HepG2 (cell line): ENCODE data around the gene DHX34. TPM values are rescaled to one million over a fixed set of nuclear protein-coding genes. Genes with fewer than 3 reads are reported as not detected.

ENCODE experiments used
- CHD4 ChIP-seq: fragments of 200-600 bp; sonication (generic); IDR thresholded peaks from 2 replicates; pipeline ENCODE4 v1.7.0; 2017; ENCODE audit warnings: mild to moderate bottlenecking, low read length, borderline replicate concordance
- EED ChIP-seq: sonication (generic); formaldehyde crosslinking; IDR thresholded peaks from 2 replicates; pipeline ENCODE4 v1.5.0; 2020; ENCODE audit warnings: mild to moderate bottlenecking, missing genetic modification reagents
- GZF1 ChIP-seq: sonication (generic); formaldehyde crosslinking; IDR thresholded peaks from 2 replicates; pipeline ENCODE4 v1.5.1; 2020; ENCODE audit warnings: mild to moderate bottlenecking, missing genetic modification reagents
- KAT7 ChIP-seq: IDR thresholded peaks from 2 replicates; pipeline ENCODE4 v1.6.1; 2018; ENCODE audit warnings: borderline replicate concordance, missing compliant biosample characterization
- KAT8 ChIP-seq: IDR thresholded peaks from 2 replicates; pipeline ENCODE4 v1.6.1; 2016; ENCODE audit warnings: missing genetic modification reagents, missing compliant biosample characterization
- MIER3 ChIP-seq: IDR thresholded peaks from 2 replicates; pipeline ENCODE4 v1.6.1; 2016; ENCODE audit warnings: missing compliant biosample characterization, borderline replicate concordance
- MTA3 ChIP-seq: sonication (generic); formaldehyde crosslinking; IDR thresholded peaks from 2 replicates; pipeline ENCODE4 v1.4.0; 2020; ENCODE audit warnings: missing genetic modification reagents
- MYNN ChIP-seq: sonication (generic); formaldehyde crosslinking; IDR thresholded peaks from 2 replicates; pipeline ENCODE4 v1.4.0; 2020; ENCODE audit warnings: mild to moderate bottlenecking, low read depth, missing genetic modification reagents
- NR2F6 ChIP-seq, 2 experiments: IDR thresholded peaks; 2 replicates each; pipeline ENCODE4 v1.6.1; 2016; ENCODE audit warnings: antibody characterized with exemption in 1 of 2, mild to moderate bottlenecking in 1 of 2
- SAP130 ChIP-seq: IDR thresholded peaks from 2 replicates; pipeline ENCODE4 v1.6.1; 2016; ENCODE audit warnings: low read depth
- SCMH1 ChIP-seq: sonication (generic); formaldehyde crosslinking; IDR thresholded peaks from 2 replicates; pipeline ENCODE4 v1.9.0; 2021; ENCODE audit warnings: missing genetic modification reagents, mild to moderate bottlenecking, borderline replicate concordance
- TBL1XR1 ChIP-seq: fragments of 150-350 bp; IDR thresholded peaks from 2 replicates; pipeline ENCODE4 v1.6.1; 2014; ENCODE audit warnings: borderline replicate concordance, low read length; ENCODE audit not compliant: partially characterized antibody
- ZNF101 ChIP-seq: sonication (generic); formaldehyde crosslinking; IDR thresholded peaks from 2 replicates; pipeline ENCODE4 v1.4.0; 2020; ENCODE audit warnings: mild to moderate bottlenecking, low read depth, missing genetic modification reagents, borderline replicate concordance
- ZNF20 ChIP-seq: sonication (generic); formaldehyde crosslinking; IDR thresholded peaks from 2 replicates; pipeline ENCODE4 v1.4.0; 2020; ENCODE audit warnings: mild to moderate bottlenecking, moderate library complexity, missing genetic modification reagents
- ZNF431 ChIP-seq: sonication (generic); formaldehyde crosslinking; IDR thresholded peaks from 2 replicates; pipeline ENCODE4 v1.9.0; 2022; ENCODE audit warnings: missing genetic modification reagents, low read depth, mild to moderate bottlenecking, borderline replicate concordance
- ZNF672 ChIP-seq: sonication (generic); formaldehyde crosslinking; IDR thresholded peaks from 2 replicates; pipeline ENCODE4 v1.8.1; 2022; ENCODE audit warnings: missing genetic modification reagents
- ZNF766 ChIP-seq: sonication (generic); formaldehyde crosslinking; IDR thresholded peaks from 2 replicates; pipeline ENCODE4 v1.5.0; 2020; ENCODE audit warnings: missing genetic modification reagents, borderline replicate concordance
- ZSCAN12 ChIP-seq: sonication (generic); formaldehyde crosslinking; IDR thresholded peaks from 2 replicates; pipeline ENCODE4 v1.9.0; 2021; ENCODE audit warnings: mild to moderate bottlenecking, missing genetic modification reagents
- polyA plus RNA-seq, 8 experiments: library from polyadenylated mRNA; depleted of rRNA in 3 of 8; stranded (reverse) in 7 of 8; unstranded in 1 of 8; fragments of >200 nt; fragmentation: Illumina TruSeq in 4 of 8; extraction: Trizol in 4 of 8; gene quantifications; 2 replicates each; pipeline versions ENCODE4 v1.2.1 to v1.2.3, GENCODE V29; 2011 to 2016; ENCODE audit warnings: low read depth in 4 of 8, missing spikeins in 1 of 8, mixed read lengths in 1 of 8; ENCODE audit not compliant: insufficient read depth in 1 of 8
- total RNA-seq, 5 experiments: library from RNA; depleted of rRNA; stranded (reverse); fragments of >200 nt; fragmentation: Illumina TruSeq; extraction: Trizol; gene quantifications; 2 replicates each; pipeline ENCODE4 v1.2.3, GENCODE V29; 2016; ENCODE audit warnings: low read depth in 1 of 5
- TF ChIP-seq, protein P1 (sequence below): sonication (generic); formaldehyde crosslinking; IDR thresholded peaks from 2 replicates; pipeline ENCODE4 v1.4.0; 2020; ENCODE audit warnings: low read depth, mild to moderate bottlenecking, missing genetic modification reagents
- TF ChIP-seq, protein P2 (sequence below): sonication (generic); formaldehyde crosslinking; IDR thresholded peaks from 2 replicates; pipeline ENCODE4 v1.5.1; 2020; ENCODE audit warnings: mild to moderate bottlenecking, missing genetic modification reagents, borderline replicate concordance
- TF ChIP-seq, protein P3 (sequence below): sonication (generic); formaldehyde crosslinking; IDR thresholded peaks from 2 replicates; pipeline ENCODE4 v1.8.1; 2023; ENCODE audit warnings: mild to moderate bottlenecking, inconsistent platforms, moderate library complexity, missing genetic modification reagents, borderline replicate concordance
- TF ChIP-seq, protein P4 (sequence below): sonication (generic); formaldehyde crosslinking; IDR thresholded peaks from 2 replicates; pipeline ENCODE4 v1.5.0; 2020; ENCODE audit warnings: mild to moderate bottlenecking, missing genetic modification reagents, borderline replicate concordance

Gene DHX34
- total and polyA plus RNA-seq, 2 of the 13 experiments (the other 11 are each of a cell fraction or from before 2014, with no cell fraction given): 9.2 to 12.0 TPM

DNA sequence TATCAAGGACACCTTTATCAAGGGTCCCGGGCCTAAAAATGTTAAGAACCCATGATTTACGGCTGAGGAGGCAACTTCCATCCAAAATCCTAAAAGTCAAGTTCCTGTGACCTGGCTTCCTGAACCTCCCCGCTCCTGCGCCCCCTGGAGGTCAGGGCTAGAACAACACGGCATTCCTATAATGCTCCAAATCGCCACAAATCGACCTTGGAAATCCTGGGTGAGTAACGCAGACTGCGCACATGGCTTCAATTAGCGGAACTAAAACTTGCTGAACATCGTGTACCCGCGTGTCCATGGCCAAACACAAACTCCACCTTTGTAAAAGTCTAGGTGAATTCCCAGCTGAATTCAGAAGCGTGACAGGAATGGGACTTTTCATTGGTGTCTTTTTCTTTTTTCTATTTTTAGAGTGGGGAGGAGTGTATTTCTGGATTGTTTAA, 43.8 kb upstream of the DHX34 start (continued):
- no peak for TF ChIP-seq TBL1XR1
- TF ChIP-seq ZNF20 (CRISPR knock-in tag): no peak
- TF ChIP-seq MYNN (CRISPR knock-in tag): no peak
- no peak for TF ChIP-seq KAT7 (CRISPR knock-in tag)
- peak; percentile 47 for TF ChIP-seq KAT8
- TF ChIP-seq, protein P1, sequence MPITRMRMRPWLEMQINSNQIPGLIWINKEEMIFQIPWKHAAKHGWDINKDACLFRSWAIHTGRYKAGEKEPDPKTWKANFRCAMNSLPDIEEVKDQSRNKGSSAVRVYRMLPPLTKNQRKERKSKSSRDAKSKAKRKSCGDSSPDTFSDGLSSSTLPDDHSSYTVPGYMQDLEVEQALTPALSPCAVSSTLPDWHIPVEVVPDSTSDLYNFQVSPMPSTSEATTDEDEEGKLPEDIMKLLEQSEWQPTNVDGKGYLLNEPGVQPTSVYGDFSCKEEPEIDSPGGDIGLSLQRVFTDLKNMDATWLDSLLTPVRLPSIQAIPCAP (CRISPR knock-in tag): no peak
- peak; percentile 69; the same call in 1 of the 2 replicates for TF ChIP-seq MIER3 (CRISPR knock-in tag)
- TF ChIP-seq, protein P2, sequence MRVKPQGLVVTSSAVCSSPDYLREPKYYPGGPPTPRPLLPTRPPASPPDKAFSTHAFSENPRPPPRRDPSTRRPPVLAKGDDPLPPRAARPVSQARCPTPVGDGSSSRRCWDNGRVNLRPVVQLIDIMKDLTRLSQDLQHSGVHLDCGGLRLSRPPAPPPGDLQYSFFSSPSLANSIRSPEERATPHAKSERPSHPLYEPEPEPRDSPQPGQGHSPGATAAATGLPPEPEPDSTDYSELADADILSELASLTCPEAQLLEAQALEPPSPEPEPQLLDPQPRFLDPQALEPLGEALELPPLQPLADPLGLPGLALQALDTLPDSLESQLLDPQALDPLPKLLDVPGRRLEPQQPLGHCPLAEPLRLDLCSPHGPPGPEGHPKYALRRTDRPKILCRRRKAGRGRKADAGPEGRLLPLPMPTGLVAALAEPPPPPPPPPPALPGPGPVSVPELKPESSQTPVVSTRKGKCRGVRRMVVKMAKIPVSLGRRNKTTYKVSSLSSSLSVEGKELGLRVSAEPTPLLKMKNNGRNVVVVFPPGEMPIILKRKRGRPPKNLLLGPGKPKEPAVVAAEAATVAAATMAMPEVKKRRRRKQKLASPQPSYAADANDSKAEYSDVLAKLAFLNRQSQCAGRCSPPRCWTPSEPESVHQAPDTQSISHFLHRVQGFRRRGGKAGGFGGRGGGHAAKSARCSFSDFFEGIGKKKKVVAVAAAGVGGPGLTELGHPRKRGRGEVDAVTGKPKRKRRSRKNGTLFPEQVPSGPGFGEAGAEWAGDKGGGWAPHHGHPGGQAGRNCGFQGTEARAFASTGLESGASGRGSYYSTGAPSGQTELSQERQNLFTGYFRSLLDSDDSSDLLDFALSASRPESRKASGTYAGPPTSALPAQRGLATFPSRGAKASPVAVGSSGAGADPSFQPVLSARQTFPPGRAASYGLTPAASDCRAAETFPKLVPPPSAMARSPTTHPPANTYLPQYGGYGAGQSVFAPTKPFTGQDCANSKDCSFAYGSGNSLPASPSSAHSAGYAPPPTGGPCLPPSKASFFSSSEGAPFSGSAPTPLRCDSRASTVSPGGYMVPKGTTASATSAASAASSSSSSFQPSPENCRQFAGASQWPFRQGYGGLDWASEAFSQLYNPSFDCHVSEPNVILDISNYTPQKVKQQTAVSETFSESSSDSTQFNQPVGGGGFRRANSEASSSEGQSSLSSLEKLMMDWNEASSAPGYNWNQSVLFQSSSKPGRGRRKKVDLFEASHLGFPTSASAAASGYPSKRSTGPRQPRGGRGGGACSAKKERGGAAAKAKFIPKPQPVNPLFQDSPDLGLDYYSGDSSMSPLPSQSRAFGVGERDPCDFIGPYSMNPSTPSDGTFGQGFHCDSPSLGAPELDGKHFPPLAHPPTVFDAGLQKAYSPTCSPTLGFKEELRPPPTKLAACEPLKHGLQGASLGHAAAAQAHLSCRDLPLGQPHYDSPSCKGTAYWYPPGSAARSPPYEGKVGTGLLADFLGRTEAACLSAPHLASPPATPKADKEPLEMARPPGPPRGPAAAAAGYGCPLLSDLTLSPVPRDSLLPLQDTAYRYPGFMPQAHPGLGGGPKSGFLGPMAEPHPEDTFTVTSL (CRISPR knock-in tag): peak; percentile 45; the same call in 1 of the 2 replicates
- TF ChIP-seq ZNF431: no peak
- no peak for TF ChIP-seq ZNF101 (CRISPR knock-in tag)
- peak; percentile 88 for TF ChIP-seq SAP130 (CRISPR knock-in tag)
- TF ChIP-seq, protein P3, sequence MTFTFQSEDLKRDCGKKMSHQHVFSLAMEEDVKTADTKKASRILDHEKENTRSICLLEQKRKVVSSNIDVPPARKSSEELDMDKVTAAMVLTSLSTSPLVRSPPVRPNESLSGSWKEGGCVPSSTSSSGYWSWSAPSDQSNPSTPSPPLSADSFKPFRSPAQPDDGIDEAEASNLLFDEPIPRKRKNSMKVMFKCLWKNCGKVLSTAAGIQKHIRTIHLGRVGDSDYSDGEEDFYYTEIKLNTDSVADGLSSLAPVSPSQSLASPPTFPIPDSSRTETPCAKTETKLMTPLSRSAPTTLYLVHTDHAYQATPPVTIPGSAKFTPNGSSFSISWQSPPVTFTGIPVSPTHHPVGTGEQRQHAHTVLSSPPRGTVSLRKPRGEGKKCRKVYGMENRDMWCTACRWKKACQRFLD (CRISPR knock-in tag): no peak
- no peak for TF ChIP-seq NR2F6 (IDR thresholded peaks at IDR 0.05)
- peak; percentile 48; the same call in 1 of the 2 replicates for TF ChIP-seq NR2F6 (CRISPR knock-in tag; IDR thresholded peaks at IDR 0.05)
- no peak for TF ChIP-seq CHD4
- TF ChIP-seq ZSCAN12 (CRISPR knock-in tag): no peak
- no peak for TF ChIP-seq SCMH1
- no peak for TF ChIP-seq MTA3 (CRISPR knock-in tag)
- TF ChIP-seq ZNF766 (CRISPR knock-in tag): no peak
- TF ChIP-seq EED (CRISPR knock-in tag): no peak
- TF ChIP-seq, protein P4, sequence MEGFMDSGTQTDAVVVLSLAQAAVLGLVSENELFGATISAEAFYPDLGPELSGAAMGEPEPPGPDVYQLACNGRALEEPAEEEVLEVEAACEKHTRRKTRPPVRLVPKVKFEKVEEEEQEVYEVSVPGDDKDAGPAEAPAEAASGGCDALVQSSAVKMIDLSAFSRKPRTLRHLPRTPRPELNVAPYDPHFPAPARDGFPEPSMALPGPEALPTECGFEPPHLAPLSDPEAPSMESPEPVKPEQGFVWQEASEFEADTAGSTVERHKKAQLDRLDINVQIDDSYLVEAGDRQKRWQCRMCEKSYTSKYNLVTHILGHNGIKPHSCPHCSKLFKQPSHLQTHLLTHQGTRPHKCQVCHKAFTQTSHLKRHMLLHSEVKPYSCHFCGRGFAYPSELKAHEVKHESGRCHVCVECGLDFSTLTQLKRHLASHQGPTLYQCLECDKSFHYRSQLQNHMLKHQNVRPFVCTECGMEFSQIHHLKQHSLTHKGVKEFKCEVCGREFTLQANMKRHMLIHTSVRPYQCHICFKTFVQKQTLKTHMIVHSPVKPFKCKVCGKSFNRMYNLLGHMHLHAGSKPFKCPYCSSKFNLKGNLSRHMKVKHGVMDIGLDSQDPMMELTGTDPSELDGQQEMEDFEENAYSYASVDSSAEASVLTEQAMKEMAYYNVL (CRISPR knock-in tag): no peak
- TF ChIP-seq GZF1 (CRISPR knock-in tag): no peak
- no peak for TF ChIP-seq ZNF672 (CRISPR knock-in tag)
